Memory B cell (primary cell): ENCODE results near the gene MAN2C1.
"Not testable (repeated sequence)": the region's sequence is repeated elsewhere in the genome, so short reads cannot be mapped to it uniquely, and the experiment has no call there.

Experiments
- ATAC-seq: fragments of 150-1000 bp; cut with Tn5 transposase; 2 replicates; pipeline ENCODE4 v1.10.0; 2021; ENCODE audit warnings: low read depth, mild to moderate bottlenecking, moderate library complexity
- DNase-seq, 2 donors: peaks; one replicate each; pipeline ENCODE4 v3.0.0; 2022; ENCODE audit warnings: low spot score in 2 of 2
- H3K27ac Mint-ChIP-seq: one replicate; pipeline ENCODE4 v1.8.0; 2022; ENCODE audit warnings: mild to moderate bottlenecking, moderate library complexity, mixed read lengths
- H3K27me3 Mint-ChIP-seq: one replicate; pipeline ENCODE4 v1.8.0; 2022; ENCODE audit warnings: mixed read lengths
- H3K36me3 Mint-ChIP-seq: one replicate; pipeline ENCODE4 v1.8.0; 2022; ENCODE audit warnings: mild to moderate bottlenecking, mixed read lengths
- H3K4me1 Mint-ChIP-seq: one replicate; pipeline ENCODE4 v1.8.0; 2022; ENCODE audit warnings: mixed read lengths
- H3K4me3 Mint-ChIP-seq: one replicate; pipeline ENCODE4 v1.8.0; 2022; ENCODE audit warnings: mild to moderate bottlenecking, moderate library complexity, mixed read lengths
- H3K9me3 Mint-ChIP-seq: one replicate; pipeline ENCODE4 v1.8.0; 2022; ENCODE audit warnings: mixed read lengths

Gene MAN2C1

DNA sequence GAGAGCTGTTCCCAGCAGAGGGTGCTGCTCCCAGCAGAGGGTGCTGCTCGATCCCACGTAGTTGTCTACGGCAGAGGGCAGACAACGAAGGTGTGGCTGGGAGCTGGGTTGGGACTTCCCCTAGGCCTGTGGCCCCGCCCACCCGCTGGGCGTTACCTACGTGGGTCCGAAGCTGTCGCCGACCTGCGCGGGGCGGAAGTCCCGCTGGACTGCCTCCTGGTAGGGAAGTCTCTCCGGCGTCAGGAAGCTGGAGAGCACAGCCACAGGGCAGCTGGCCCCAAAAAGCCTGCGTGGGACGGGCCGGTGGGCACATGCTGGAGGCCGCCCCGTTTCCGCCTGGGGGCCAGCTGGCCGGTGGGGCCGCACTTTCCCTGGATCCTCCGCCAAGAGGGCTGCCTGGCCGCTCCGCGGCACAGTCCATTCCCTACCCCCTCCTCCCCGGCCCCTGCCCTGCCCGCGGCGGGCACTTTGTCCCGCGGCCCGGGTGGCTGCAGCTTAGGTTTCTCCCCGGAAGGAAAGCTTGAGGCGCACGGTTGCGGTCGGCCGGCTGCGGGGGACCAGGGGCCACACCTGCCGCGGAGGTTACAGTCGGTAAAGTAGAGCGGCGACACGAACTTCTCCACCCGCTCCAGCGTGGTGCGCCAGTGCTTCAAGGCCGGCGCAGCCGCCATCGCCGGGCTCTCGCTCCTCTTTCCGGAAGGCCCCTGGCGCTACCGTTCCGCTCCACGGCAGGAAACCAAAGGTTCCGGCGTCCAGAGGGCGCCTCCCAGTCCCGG is at the start of gene MAN2C1:
Gene MAN2C1 (minus strand): TSS at position 695 of the 776 bp plus-strand sequence. CDS start 24 bp downstream, at position 671.
- ATAC-seq (peak; percentile 90), DNase-seq (peak; percentile 92 to 93)
- Mint-ChIP-seq H3K4me1 (peaks cover 11% of the 10 kb centered on the region), H3K9me3 (no peaks in the 10 kb centered on the region), H3K27me3 (no peaks in the 10 kb centered on the region), H3K36me3 (peaks cover 6% of the 10 kb centered on the region), H3K4me3 (peak within 1 kb of the TSS; percentile 89), H3K27ac (peak within 1 kb of the TSS; percentile 96)

GRCh38 chr15:75416584-75416983 is 48.2 kb upstream of the MAN2C1 start:
- DNase-seq: no peak
- Mint-ChIP-seq H3K4me3 (no peak overlapping the region), H3K27me3 (no peaks in the 10 kb centered on the region), H3K9me3 (no peaks in the 10 kb centered on the region), H3K27ac (no peak overlapping the region), H3K36me3 (peaks cover 15% of the 10 kb centered on the region), H3K4me1 (peaks cover 3% of the 10 kb centered on the region)
- no peak for ATAC-seq

DNA sequence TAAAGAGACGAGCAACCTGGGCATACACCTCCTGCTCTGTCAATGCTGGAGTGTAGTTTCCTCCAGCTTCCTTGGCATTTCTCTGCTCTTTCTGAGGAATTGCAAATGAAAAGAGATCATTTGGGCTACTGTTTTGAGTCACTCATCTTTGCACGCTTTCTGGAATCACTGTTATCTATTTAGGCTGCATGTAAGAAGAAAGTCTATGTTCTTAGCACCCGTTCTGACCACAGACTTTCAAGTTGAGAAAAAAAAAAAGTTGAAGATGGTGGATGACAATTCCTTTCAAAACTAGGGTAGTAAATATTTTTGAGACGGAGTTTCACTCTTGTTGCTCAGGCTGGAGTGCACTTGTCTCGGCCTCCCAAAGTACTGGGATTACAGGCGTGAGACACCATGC is 41.8 kb upstream of the MAN2C1 start:
- no peaks in the 10 kb centered on the region for H3K9me3 Mint-ChIP-seq
- H3K4me3 Mint-ChIP-seq: no peak overlapping the region
- ATAC-seq (no peak), DNase-seq (no peak)
- peaks cover 5% of the 10 kb centered on the region for H3K4me1 Mint-ChIP-seq
- no peaks in the 10 kb centered on the region for H3K27me3 Mint-ChIP-seq
- peaks cover 47% of the 10 kb centered on the region for H3K36me3 Mint-ChIP-seq
- H3K27ac Mint-ChIP-seq: no peak overlapping the region

GRCh38 chr15:75407083-75407482 is 38.7 kb upstream of the MAN2C1 start:
- Mint-ChIP-seq H3K36me3 (peaks cover 45% of the 10 kb centered on the region), H3K4me3 (no peak overlapping the region)

GRCh38 chr15:75403892-75404291 is 35.5 kb upstream of the MAN2C1 start:
- ATAC-seq: no peak
- no peak overlapping the region for H3K4me3 Mint-ChIP-seq

More at GRCh38 chr15:75407083-75407482, 38.7 kb upstream of the MAN2C1 start:
- Mint-ChIP-seq H3K27ac (peak overlapping the region; percentile 45), H3K27me3 (no peaks in the 10 kb centered on the region), H3K4me1 (peaks cover 2% of the 10 kb centered on the region), H3K9me3 (no peaks in the 10 kb centered on the region)
- DNase-seq (no peak), ATAC-seq (no peak)

GRCh38 chr15:75397494-75397893 is 29.1 kb upstream of the MAN2C1 start:
- DNase-seq (no peak), ATAC-seq (no peak)
- Mint-ChIP-seq H3K9me3 (no peaks in the 10 kb centered on the region), H3K4me1 (peaks cover 3% of the 10 kb centered on the region), H3K36me3 (peaks cover 39% of the 10 kb centered on the region), H3K4me3 (no peak overlapping the region), H3K27ac (peak overlapping the region; percentile 5), H3K27me3 (no peaks in the 10 kb centered on the region)

More at GRCh38 chr15:75403892-75404291, 35.5 kb upstream of the MAN2C1 start:
- Mint-ChIP-seq H3K27ac (peak overlapping the region; percentile 60), H3K4me1 (no peaks in the 10 kb centered on the region), H3K27me3 (no peaks in the 10 kb centered on the region), H3K36me3 (peaks cover 35% of the 10 kb centered on the region), H3K9me3 (no peaks in the 10 kb centered on the region)
- no peak for DNase-seq

DNA sequence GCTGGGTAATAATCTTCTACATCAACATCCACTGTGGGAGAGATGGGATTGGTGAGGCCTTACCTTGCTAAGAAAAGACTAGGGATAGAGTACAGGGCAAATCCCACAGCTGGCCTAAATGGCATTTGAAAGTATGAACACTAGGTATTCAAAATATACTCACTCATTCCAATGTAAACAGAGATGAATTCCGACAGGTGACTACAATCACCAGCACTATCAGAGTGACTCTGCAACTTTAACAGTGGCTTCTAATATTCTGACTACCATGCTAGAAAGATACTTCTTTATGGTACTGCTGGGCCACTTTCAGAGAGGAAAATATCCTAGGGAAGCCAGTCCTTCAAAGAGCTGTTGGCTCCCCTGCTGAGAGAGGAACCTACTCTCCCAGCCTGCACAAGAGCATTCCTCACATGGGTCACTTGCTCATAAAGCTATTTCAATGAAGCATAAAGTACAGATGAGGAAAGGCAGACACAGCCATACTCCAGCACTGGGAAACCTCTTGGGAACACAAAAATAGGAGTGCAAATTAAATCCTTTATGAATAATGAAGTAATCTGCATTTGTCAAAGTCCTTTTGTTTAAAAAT is 21.5 kb upstream of the MAN2C1 start:
- H3K27me3 Mint-ChIP-seq: no peaks in the 10 kb centered on the region
- DNase-seq: no peak
- H3K27ac Mint-ChIP-seq: no peak overlapping the region
- H3K4me1 Mint-ChIP-seq: peaks cover 14% of the 10 kb centered on the region
- ATAC-seq: no peak
- H3K4me3 Mint-ChIP-seq: no peak overlapping the region
- no peaks in the 10 kb centered on the region for H3K9me3 Mint-ChIP-seq
- H3K36me3 Mint-ChIP-seq: peaks cover 34% of the 10 kb centered on the region

- H3K27ac Mint-ChIP-seq, H3K27me3 Mint-ChIP-seq, H3K4me3 Mint-ChIP-seq, ATAC-seq, DNase-seq, H3K9me3 Mint-ChIP-seq: not testable (repeated sequence)
- Mint-ChIP-seq H3K36me3 (peaks cover 18% of the 10 kb centered on the region), H3K4me1 (peaks cover 30% of the 10 kb centered on the region)
These were observed 15.6 kb upstream of the MAN2C1 start for GRCh38 chr15:75383986-75384385.

DNA sequence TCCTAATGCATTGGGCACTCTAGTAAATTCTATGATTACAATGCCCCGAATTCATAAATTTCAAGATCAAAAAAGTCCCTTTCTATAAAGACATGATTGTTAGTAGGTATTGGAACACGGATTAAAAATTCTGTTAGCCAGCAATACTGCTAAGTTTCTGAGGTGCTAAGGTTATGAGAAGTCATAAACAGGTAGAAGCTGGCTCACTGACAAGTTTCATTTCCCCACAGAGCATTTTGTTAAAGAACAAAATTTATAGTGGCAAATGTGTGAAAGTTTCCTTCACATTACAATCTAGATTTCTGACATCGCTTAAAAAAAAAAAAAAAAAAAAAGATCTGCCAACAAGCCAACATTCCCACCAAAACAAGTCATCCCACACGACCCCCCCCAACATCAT is 12.4 kb upstream of the MAN2C1 start:
- H3K9me3 Mint-ChIP-seq: no peaks in the 10 kb centered on the region
- ATAC-seq (peak; percentile 82), DNase-seq (no peak)
- peak overlapping the region; percentile 37 for H3K27ac Mint-ChIP-seq
- peaks cover 19% of the 10 kb centered on the region for H3K36me3 Mint-ChIP-seq
- peaks cover 21% of the 10 kb centered on the region for H3K4me1 Mint-ChIP-seq
- H3K4me3 Mint-ChIP-seq: no peak overlapping the region
- H3K27me3 Mint-ChIP-seq: no peaks in the 10 kb centered on the region

GRCh38 chr15:75371901-75372688 is 3.7 kb upstream of the MAN2C1 start:
- DNase-seq (no peak), ATAC-seq (no peak)
- Mint-ChIP-seq H3K27ac (no peak overlapping the region), H3K27me3 (no peaks in the 10 kb centered on the region), H3K4me1 (peaks cover 16% of the 10 kb centered on the region), H3K36me3 (peaks cover 26% of the 10 kb centered on the region), H3K4me3 (no peak overlapping the region), H3K9me3 (no peaks in the 10 kb centered on the region)

- Mint-ChIP-seq H3K4me1 (peaks cover 16% of the 10 kb centered on the region), H3K4me3 (no peak overlapping the region), H3K27ac (no peak overlapping the region), H3K36me3 (peaks cover 24% of the 10 kb centered on the region), H3K9me3 (no peaks in the 10 kb centered on the region), H3K27me3 (no peaks in the 10 kb centered on the region)
- no peak for DNase-seq
- ATAC-seq: no peak
These were observed 3.1 kb upstream of the MAN2C1 start for GRCh38 chr15:75371486-75371885.

DNA sequence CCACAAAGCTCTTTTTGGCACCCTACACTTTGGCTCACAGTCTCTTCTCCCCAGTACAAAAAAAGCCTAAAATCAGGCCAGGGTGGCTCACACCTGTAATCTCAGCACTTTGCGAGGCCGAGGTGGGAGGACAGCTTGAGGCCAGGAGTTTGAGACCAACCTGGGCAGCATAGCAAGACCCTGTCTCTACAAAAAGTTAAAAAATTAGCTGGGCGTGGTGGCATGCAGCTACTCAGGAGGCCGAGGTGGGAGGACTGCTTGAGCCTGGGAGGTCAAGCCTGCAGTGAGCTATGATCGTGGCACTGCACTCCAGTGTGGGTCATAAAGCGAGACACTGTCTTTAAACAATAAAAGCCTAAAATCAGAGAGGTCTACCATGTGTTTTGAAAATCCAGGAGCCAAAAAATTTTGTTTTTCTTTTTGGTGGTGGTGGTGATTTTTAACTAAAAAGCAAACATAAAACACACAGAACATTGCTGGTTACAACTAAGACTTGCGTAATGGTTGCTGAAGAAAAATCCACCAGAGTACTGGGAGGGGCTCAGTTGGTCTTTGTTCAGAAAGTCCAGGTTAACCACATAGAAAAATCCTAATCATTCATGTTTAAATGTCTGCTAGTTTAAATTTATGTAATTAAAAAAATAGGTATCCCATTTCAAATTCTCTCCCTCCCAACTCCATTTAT is 1.6 kb upstream of the MAN2C1 start:
- Mint-ChIP-seq H3K27me3 (no peaks in the 10 kb centered on the region), H3K27ac (peak overlapping the region; percentile 96), H3K4me1 (peaks cover 16% of the 10 kb centered on the region), H3K36me3 (peaks cover 14% of the 10 kb centered on the region), H3K4me3 (peak overlapping the region; percentile 62), H3K9me3 (no peaks in the 10 kb centered on the region)
- DNase-seq (no peak), ATAC-seq (no peak)

- Mint-ChIP-seq H3K4me1 (peaks cover 11% of the 10 kb centered on the region), H3K4me3 (peak overlapping the region; percentile 89), H3K27ac (peak overlapping the region; percentile 96), H3K9me3 (no peaks in the 10 kb centered on the region), H3K36me3 (peaks cover 6% of the 10 kb centered on the region), H3K27me3 (no peaks in the 10 kb centered on the region)
- DNase-seq (no peak), ATAC-seq (no peak)
These were observed 357 bp upstream of the MAN2C1 start for GRCh38 chr15:75368689-75369239.
